ENCODE data around the gene AKAP13.

AKAP13 gene

DNA sequence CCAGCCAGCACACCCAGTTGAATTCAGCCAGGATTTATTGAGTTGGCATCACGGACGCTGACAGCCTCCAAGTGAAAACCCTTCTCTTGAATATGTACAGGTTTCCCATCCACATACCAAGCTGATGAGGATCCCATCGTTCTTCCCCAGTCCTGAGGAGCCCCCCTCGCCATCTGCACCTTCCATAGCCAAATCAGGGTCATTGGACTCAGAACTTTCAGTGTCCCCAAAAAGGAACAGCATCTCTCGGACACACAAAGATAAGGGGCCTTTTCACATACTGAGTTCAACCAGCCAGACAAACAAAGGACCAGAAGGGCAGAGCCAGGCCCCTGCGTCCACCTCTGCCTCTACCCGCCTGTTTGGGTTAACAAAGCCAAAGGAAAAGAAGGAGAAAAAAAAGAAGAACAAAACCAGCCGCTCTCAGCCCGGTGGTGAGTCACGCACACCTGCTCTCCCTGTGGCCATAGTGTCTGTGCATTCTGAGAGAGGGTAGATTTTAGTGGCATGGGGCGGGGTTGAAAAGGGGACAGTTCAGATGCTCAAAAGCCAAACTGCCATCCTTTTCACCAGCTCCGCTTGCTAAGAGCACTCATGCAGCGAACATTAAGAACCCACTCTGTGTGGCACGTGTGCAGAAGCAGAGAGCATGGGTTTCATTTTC, 363.1 kb downstream of the AKAP13 start:
- ChIA-PET POLR2A (no interaction called here), CTCF (interaction anchor here (6.7 to 7.0 kb wide), 2 partner anchors 16 to 97 kb away, joined by 43 to 55 read pairs; no protein-coding TSS in a partner anchor)
- TF ChIP-seq, protein P1, sequence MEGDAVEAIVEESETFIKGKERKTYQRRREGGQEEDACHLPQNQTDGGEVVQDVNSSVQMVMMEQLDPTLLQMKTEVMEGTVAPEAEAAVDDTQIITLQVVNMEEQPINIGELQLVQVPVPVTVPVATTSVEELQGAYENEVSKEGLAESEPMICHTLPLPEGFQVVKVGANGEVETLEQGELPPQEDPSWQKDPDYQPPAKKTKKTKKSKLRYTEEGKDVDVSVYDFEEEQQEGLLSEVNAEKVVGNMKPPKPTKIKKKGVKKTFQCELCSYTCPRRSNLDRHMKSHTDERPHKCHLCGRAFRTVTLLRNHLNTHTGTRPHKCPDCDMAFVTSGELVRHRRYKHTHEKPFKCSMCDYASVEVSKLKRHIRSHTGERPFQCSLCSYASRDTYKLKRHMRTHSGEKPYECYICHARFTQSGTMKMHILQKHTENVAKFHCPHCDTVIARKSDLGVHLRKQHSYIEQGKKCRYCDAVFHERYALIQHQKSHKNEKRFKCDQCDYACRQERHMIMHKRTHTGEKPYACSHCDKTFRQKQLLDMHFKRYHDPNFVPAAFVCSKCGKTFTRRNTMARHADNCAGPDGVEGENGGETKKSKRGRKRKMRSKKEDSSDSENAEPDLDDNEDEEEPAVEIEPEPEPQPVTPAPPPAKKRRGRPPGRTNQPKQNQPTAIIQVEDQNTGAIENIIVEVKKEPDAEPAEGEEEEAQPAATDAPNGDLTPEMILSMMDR (IDR thresholded peaks at IDR 0.05; ENCODE audit: insufficient read depth, low read length, missing control alignments) = no peak
- H3K4me3 ChIP-seq (ENCODE audit: low read depth, low read length) = no peak overlapping the region
- DNase-seq (ENCODE audit: low read depth, low spot score) = no peak

DNA sequence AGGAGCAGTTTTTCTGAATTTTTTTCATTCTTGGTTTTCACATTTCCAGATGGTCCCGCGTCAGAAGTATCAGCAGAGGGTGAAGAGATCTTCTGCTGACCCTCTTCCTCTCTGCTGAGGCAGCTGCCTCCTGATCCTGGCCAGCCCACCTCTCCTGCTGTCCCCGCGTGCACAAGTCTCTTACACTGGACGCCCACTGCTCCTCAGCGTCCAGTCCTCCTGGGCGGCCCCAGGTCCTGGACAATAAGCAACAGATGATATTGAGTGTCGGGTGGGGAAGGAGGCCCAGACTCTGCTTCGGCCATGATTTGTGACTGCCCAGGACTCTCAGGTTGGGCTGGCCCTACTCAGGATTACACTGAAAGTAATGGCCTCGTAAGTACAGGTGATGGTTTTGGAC, 364.2 kb downstream of the AKAP13 start:
- ChIA-PET CTCF (interaction anchor here (7.0 kb wide), 1 partner anchor 17 kb away, joined by 55 read pairs; no protein-coding TSS in a partner anchor), POLR2A (no interaction called here)
- TF ChIP-seq, protein P1 (IDR thresholded peaks at IDR 0.05; ENCODE audit: insufficient read depth, low read length, missing control alignments) = no peak
- DNase-seq (ENCODE audit: low read depth, low spot score) = no peak
- H3K4me3 ChIP-seq (ENCODE audit: low read depth, low read length) = no peak overlapping the region

DNA sequence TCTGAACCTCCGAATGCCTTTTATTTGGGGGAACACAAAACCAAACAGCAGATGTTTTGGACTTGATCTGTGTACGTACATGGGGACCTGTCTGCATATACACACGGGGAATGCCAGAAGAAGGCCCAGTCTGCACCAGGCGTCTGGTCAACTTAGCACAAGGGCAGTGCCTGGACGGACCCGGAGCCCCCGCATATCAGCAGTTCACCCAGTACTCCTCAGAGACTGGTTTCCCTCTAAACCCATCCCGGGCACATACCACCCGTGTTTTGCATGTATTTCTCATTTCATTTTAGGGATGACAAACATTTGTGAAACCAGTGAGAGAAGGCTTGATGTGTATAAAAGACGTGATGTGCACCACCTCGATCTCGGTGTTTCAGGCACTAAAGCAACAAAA, 364.6 kb downstream of the AKAP13 start:
- ChIA-PET POLR2A (no interaction called here), CTCF (interaction anchor here (0.9 kb wide), 1 partner anchor 87 kb away, joined by 3 read pairs; no protein-coding TSS in a partner anchor)
- no peak for DNase-seq (ENCODE audit: low read depth, low spot score)

DNA sequence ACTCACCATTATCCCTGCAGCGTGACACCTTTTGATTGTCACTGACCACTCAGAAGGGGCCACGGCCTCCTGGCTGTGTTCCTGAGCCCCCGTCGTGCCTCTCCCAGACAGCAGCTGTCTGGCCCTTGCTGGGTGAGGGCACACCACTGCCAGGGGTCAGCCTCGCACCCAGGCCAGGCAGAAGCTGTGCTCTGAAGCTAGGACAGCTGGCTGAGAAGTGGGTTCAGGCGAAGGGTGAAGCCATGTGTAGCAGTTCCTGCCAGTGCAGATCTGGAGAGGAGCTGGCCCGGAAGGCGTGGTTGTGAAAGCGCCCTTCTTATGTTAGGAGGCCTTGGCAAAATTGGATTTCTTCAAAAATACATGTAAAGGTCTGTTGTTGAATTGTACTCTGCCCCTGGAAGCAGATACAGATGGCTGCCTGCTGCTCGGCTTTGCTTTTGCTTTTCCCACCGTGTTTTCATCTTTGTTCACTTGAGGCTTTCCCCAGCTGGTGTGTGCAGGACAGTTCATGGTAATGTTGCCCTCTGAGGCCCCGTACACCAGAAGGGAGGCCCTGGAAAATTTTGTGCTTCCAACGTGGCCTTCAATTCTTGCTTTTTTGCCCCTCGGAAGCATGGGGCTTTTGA, 365.2 kb downstream of the AKAP13 start:
- H3K4me3 ChIP-seq (ENCODE audit: low read depth, low read length) = no peak overlapping the region
- CTCF ChIA-PET = interaction anchor here (0.9 to 1.6 kb wide), 2 partner anchors 16 to 86 kb away, joined by 3 to 6 read pairs; no protein-coding TSS in a partner anchor
- TF ChIP-seq, protein P1 (IDR thresholded peaks at IDR 0.05; ENCODE audit: insufficient read depth, low read length, missing control alignments) = no peak
- POLR2A ChIA-PET = no interaction called here
- no peak for DNase-seq (ENCODE audit: low read depth, low spot score)

More for the DNA sequence above, 364.6 kb downstream of the AKAP13 start:
- TF ChIP-seq, protein P1 (IDR thresholded peaks at IDR 0.05; ENCODE audit: insufficient read depth, low read length, missing control alignments) = no peak
- no peak overlapping the region for H3K4me3 ChIP-seq (ENCODE audit: low read depth, low read length)

DNA sequence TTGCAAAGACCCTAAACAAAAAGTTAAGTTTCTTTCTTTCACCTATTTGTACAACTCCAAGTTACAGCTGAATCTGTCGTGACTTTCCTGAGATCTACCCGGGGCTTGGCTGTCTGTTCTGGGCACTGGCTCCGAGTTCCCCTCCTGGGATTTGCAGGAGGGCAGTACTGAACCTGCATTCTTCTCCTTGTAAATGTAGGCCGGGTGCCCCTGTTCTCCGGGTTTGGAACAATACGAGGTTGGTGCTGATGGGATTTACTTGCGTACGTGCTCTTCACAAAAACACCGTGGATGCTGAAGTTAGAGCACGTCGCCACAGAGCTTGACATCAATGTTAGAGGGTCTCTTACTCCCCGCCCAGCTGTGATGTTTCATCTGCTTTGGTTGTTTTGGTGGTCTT, 366.2 kb downstream of the AKAP13 start:
- DNase-seq (ENCODE audit: low read depth, low spot score) = no peak

DNA sequence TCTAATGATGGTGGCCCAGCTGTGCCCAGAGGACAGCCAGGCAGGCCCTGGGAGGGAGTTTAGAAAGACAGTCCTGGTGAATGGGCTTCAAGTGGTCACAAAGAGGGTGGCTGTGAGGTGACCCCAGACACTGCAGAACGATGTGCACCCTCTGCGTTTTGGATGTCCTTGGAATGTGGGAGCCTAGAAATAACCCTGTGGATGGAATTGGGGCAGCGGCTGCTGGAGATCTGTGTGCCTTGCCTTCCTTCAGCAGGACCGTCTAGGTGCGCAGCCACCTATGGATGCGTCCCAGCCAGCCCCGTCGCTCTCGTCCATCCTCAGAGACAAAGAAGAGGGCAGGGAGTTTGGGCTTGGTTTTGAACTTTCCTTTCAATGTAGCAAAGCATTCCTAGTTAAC, 367.8 kb downstream of the AKAP13 start:
- ChIA-PET CTCF (interaction anchor here (1.5 to 1.8 kb wide), 2 partner anchors 83 to 92 kb away, joined by 4 to 8 read pairs; no protein-coding TSS in a partner anchor), POLR2A (no interaction called here)
- DNase-seq (ENCODE audit: low read depth, low spot score) = no peak

More for the DNA sequence above, 366.2 kb downstream of the AKAP13 start:
- CTCF ChIA-PET = interaction anchor here (1.1 to 1.8 kb wide), 3 partner anchors 8 to 93 kb away, joined by 6 to 8 read pairs (median 6); no protein-coding TSS in a partner anchor
- no peak overlapping the region for H3K4me3 ChIP-seq (ENCODE audit: low read depth, low read length)
- TF ChIP-seq, protein P1 (IDR thresholded peaks at IDR 0.05; ENCODE audit: insufficient read depth, low read length, missing control alignments) = no peak
- POLR2A ChIA-PET = no interaction called here

More for the DNA sequence above, 367.8 kb downstream of the AKAP13 start:
- H3K4me3 ChIP-seq (ENCODE audit: low read depth, low read length) = no peak overlapping the region
- TF ChIP-seq, protein P1 (IDR thresholded peaks at IDR 0.05; ENCODE audit: insufficient read depth, low read length, missing control alignments) = no peak
